GM21423 (cell line): Measurements from ENCODE around the gene TECR.
"Not testable (repeated sequence)": the region's sequence is repeated elsewhere in the genome, so short reads cannot be mapped to it uniquely, and the experiment has no call there.

Experiments used
- ATAC-seq: cut with Tn5 transposase; IDR thresholded peaks from one replicate; pipeline ENCODE4 v1.9.1; 2021; ENCODE audit warnings: mild to moderate bottlenecking, moderate library complexity; ENCODE audit not compliant: unreplicated experiment

Gene TECR

DNA sequence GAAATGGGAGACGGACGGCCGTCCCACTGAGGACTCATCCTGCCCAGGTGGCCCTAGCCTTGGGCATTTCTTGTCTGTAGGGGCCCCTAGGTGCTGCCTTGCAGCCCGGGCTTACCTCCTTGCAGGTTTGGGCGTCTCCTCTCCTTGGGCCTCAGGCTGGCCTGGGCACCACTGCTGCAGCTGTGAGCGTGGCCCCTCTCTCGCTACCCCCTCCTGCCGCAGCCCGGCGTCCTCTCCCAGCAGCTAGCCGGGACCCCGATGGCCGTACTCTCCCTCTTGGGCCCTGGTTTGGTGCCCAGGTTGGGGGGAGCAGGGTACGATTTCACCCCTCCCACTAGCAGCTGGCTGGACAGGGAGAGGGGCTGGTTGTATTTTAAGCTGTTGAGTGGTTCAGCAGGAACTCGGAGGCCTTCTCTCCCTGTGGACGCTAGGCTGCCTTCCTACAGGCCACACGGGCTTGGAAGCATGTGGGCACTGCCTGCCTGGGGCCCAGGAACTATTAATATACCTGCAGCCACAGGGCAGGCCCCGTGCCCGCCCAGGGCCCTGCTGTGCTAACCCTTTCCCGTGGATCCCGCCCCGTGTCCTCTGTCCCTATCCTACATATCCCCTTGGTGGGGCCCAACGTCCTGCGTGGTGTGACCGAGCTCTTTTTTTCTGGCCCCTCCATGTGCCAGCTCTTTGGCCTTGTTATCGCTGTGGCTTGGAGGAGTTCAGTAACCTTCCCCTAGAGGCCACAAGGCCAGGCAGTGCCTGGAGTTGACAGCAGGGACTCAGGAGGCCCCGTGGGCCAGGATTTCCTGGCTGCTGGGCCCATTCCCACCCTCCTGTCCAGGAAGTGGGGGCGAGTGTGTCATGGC, 30.8 kb downstream of the TECR start:
- ATAC-seq: no peak

DNA sequence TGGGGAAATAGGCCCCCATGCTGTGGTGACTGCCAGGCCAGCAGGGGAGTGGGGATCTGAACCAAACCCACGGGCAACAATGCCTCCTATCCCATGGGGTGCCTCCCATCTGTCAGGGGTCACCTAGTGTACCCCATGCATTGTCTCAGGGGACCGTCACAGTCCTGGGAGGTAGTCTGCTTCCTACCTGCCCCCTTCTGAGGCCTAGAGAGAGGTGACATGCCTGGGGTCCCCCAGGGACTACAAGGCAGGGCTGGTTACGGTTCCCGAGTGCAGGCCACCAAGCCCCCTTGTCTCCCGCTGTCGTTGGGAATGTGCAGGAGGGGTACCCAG, 31.3 kb downstream of the TECR start:
- ATAC-seq: no peak

DNA sequence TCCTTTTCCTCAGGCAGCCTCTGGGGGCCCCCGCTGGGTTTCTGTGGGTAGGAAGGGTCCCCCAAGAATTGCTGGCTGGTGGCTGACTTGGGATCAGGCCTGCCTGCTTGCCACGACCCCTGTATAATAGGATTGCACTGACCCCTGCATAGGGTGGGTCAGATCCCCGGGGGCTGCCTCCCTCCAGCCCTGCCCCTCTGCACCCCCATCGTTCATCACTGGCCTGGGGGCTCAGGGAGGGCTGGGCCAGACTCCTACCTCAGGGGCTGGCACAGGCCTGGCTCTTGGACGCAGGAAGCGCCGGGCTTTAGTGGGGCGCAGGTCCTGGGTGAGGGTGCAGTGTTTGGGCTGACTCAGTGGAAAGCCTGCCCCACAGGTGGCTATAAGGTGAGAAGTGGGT, 31.9 kb downstream of the TECR start:
- no peak for ATAC-seq

DNA sequence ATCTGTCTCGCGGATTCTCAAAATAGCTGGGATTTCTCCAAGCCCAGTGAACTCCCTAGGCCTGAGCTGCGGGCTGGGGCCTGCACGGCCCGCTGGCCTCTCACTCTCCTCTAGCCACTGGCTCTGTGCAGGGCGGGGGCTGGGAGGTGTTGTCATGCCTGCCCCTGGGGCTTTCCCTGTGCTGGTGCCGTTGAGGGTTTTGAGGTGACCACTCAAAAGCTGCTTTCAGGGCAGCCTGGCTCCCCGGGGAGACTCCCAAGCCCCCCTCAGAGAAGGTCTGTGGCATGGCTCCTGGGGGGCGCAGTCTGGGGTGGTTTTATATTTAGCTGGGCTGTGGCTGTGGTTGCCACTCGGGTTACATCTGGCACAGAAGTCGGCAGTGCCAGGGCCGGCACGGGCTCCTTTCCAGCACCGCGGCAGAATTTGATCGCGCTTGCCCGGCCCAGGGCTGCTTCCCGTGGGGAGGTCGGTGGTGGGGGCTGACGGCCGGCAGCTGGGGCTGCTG, 32.5 kb downstream of the TECR start:
- ATAC-seq: no peak

DNA sequence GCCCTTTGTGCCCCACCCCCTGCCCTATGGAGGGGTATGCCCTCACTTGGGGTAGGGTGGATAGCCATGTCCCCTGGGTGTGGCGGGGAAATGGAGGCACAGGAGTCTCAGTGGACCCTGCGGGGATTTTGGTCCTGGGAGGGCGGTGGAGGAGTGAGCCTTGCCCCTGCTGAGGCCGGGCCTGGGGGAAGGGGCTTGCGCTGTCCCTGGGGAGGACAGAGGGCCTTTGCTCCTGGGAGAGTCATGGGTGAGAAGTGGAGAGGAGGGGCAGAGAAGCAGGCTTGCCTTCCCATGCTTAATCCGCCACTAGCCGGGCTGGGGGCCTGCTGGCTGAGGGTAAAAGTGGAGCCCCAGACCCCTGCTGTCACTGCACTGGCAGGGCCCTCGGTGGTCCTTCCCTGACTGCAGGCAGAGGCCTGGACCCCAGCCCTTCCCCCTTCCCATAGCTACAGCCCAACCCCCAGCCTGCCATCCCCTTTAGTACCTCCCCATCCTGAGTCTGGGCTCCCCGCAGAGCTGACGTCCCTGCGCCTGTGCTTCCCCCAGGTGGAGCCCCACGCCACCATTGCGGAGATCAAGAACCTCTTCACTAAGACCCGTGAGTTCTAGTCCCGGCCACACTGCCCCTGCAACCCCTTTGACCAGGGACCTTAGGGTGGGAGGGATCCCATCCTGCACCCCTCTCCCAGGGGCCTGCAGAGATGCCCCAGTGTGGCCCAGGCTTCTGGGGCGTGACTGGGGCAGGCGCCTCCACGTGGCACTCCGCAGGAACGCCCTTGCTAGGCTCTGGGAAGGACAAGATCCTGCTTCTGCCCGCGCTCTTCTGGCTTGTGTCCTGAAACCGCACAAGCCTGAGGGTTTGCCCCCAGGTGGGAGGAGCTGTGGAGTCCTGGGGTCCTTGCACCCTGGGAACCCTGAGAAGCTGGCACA, 33.5 kb downstream of the TECR start:
- no peak for ATAC-seq

DNA sequence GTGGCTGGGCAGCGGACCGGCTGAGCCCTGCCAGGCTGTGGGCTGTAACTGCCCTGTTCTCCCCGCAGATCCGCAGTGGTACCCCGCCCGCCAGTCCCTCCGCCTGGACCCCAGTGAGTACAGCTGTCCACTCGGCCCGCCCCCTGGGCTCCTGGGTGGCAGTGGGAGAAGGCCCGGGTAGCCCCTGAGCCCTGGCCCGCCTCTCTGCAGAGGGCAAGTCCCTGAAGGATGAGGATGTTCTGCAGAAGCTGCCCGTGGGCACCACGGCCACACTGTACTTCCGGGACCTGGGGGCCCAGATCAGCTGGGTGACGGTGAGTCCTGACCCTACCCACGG, 34.2 kb downstream of the TECR start:
- no peak for ATAC-seq

DNA sequence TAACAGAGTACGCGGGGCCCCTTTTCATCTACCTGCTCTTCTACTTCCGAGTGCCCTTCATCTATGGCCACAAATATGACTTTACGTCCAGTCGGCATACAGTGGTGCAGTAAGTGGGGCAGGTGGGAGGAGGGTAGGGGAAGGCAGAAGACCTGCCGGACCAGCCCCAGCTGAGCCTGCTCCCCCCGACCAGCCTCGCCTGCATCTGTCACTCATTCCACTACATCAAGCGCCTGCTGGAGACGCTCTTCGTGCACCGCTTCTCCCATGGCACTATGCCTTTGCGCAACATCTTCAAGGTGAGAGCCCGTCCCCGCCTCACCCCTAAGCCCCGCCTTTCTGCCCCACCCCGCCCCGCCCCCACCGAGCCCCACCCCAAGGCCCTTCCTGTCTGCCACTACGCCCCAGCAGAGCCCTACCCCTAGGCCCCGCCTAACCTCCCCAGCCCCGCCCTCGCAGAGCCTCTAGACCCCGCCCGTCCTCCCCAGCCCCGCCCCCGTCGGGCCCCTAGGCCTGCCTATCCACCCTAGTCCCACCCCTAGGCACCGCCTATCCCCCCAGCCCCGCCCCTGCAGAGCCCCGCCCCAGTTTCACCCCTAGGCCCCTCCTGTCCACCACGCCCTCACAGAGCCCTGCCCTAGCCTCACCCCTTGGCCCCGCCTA, 34.7 kb downstream of the TECR start:
- no peak for ATAC-seq

DNA sequence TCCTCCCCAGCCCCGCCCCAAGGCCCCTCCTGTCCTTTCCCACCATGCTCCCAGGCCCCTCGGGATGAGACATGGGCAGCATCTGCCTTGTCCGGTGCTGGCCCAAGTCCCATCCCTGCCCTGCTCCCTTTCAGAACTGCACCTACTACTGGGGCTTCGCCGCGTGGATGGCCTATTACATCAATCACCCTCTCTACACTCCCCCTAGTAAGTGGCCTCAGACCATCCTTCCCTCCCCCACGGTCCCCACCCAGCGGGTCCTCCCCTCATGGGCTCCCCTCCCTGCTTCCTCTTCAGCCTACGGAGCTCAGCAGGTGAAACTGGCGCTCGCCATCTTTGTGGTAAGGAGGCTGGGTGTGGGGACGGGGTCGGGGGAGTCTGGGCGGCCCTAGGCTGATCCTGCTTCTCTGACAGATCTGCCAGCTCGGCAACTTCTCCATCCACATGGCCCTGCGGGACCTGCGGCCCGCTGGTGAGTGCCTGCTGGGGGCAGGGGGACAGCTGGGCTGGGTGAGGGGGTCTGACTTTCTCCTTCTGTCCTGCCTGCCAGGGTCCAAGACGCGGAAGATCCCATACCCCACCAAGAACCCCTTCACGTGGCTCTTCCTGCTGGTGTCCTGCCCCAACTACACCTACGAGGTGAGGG, 35.4 kb downstream of the TECR start:
- ATAC-seq: not testable (repeated sequence)

DNA sequence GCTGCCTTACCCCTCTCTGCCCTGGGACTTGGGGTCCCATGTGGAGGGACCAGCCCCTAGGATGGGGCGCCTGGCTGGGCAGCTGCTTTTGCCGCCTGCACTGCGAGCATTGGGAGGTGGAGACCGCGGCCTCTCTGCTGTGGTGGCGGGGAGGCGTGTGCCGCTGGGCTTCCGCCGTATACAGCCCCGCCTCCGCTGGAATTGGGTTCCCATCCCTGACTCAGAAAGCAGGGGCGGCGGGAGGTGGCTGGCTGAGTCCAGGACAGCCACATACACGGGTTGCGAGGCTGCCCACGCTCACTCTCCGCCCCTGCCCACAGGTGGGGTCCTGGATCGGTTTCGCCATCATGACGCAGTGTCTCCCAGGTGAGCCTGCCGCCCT, 35.9 kb downstream of the TECR start:
- no peak for ATAC-seq

DNA sequence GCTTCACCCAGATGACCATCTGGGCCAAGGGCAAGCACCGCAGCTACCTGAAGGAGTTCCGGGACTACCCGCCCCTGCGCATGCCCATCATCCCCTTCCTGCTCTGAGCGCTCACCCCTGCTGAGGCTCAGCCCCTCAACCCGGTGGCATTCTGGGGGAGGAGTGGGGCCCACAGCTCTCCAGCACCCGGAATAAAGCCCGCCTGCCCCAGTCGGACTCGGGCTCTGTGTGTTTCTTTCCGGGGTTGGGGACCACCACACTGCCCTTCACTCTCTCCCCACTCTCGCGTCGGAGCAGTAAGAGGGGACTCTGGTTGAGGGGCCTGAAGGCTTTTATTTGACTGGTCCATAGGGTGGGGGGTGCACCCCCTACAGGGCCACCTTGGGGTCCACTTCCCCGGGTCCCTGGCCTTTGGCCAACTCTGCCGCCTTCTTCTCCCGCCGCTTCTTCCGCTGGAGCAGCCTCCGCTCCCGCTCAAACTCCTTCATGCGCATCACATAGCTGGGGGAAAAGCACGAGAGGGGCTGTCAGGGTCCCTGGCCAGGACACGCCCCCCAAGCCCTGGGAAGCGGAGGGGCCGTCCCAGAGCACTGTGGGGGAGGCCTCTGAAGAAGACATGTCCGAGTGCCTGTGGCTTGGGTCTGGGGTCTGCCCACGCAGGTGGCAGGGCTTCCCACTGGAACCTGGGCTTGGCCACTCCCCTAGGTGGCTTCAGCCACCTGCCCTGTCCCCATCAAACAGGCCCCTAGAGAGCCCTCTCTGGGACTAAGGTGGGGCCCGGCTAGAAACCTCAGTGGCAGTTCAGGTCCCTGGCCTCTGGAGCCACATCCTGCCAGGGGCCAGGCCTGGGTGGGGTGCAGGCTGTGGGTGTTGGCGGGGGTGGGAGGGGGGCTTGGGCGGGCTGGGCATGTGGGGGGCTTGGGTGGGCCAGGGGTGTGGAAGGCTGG, 36.6 kb downstream of the TECR start:
- ATAC-seq: no peak

DNA sequence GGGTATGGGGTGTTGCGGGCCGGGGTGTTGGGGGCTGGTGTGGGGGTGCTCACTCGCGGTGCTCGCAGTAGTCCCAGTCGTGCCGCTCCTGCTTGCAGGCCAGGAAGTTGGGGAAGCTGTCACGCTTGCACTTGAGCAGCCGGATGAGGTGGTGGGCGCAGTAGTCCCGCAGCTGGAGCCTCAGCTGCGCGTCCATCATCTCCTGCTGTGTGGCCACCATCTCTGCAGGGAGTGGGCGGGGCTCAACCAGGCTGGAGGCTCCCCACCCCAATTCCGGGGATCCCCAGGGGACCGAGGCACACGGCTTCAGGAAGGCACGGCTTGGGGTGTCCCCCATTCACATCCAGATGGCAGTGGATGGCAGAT, 37.3 kb downstream of the TECR start:
- ATAC-seq: no peak

DNA sequence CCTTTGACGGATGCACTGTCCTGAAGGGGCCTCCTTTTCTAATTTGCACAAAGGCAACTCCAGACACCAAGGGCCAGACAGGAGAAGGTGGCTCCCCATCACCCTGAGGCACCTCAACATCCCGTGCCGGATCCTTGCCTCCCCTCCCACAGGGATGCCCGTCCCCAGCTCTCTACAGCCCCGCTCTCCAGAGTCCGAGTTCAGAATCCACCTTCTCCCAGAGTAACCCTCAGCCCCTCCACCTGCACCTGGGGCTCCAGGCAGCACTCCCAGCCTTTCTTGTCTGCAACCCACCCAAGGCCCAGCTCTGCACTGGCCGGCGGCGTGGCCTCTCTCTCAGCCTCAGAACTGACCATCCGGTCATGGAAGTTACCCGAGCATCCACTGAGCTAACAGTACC, 37.7 kb downstream of the TECR start:
- no peak for ATAC-seq

DNA sequence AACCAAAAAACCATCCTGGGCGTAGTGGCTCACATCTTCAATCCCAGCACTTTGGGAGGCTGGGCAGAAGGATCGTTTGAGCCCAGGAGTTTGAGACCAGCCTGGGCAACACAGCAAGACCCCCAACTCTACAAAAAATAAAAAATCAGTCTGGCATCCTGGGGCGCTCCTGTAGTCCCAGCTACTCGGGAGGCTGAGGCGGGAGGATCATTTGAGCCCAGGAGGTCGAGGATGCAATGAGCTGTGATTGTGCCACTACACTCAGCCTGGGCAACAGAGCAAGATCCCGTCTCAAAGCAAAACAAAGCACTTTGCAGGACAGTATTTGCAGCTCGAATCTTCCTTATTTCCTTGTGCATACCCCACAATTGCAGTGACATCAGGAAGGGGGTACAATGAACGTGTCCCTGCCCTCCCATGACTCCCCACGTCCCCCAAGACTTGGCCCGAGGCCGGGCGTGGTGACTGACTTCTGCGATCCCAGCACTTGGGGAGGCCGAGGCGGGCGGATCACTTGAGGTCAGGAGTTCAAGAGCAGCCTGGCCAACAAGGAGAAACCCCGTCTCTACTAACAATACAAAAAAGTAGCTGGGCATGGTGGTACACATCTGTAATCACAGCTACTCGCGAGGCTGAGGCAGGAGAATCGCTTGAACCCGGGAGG, 41.6 kb downstream of the TECR start:
- no peak for ATAC-seq

DNA sequence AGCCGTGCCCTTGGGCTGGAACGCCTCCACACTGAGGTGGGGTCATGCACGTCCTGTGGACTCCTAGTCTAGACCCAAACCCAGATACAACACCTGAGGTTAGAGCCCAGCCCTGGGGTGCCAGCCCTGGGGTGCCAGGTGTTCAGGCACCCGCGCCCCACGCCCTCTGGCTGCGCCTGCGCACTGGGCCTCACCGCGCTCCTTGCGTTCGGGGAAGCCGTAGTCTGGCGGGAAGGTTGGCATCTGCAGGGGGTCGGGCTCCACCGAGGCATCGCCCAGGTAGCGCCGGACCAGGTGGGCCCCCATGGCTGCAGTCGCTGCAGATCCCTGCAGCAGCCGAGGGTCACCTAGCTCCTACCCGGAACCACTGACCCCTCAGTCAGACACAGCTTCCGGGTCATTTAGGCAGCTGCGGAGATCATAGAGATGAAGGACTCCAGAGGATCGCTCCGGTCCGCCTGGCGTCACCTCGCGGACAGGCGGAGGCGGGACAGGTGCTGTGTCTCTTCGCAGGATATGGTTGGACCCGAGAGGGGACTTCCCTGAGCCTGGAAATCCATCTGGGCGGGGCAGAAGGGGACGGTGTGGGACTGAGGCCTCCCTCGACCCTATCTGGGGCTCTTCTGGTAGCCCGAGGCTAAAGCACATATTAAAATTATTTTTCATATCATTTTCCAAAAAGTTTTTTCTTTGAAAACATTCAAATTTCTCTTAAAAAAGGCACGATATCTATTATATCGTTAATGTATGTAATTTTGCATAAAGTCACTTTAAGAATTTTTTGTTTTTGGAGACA, 42.5 kb downstream of the TECR start, which contains the start of gene NDUFB7:
Gene NDUFB7, minus strand, starts transcription at position 372 of the 796 bp plus-strand sequence. Its CDS starts 66 bp downstream, at position 306.
- peak; percentile 77 for ATAC-seq

DNA sequence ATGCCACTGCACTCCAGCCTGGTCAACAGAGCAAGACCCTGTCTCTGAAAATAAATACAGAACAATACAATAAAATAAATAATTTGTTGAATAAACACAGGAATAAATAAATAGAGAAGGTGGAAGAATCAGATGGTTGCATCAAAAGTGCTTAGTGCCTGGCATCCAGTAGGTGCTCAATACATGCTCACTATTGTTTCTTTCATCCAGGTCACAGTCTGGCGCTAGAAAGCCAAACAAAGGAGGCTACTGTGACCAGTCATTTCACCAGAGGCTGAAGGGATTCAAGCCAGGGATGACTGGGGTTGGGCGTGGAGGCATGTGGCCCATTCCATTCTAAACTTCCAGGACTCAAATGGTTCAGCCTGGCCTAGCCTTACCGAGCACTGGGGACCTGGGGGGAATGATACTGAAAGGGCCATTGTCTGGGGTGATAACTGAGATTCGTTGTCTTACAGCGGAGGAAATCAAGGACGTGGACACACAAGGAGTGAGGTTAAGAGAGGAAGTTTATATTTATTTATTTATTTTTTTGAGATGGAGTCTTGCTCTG, 46.1 kb downstream of the TECR start:
- ATAC-seq: no peak

DNA sequence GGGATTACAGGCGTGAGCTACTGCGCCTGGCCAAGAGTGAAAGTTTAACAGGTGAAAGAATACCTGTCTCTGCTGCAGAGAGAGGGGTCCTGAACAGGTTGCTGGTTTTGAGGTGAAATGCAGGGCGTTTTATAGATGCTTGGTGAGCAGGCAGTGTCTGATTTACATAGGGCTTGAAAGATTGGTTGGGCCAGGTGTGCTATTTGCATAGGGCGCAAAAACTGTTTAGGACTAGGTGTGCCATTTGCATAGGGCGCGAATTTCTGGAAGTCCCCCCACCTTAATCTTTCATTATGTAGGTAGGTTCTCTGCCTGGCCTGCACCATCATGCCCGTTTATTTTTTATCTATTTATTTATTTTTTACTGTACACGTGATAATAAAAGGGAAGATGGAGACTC, 47.0 kb downstream of the TECR start:
- ATAC-seq: no peak

DNA sequence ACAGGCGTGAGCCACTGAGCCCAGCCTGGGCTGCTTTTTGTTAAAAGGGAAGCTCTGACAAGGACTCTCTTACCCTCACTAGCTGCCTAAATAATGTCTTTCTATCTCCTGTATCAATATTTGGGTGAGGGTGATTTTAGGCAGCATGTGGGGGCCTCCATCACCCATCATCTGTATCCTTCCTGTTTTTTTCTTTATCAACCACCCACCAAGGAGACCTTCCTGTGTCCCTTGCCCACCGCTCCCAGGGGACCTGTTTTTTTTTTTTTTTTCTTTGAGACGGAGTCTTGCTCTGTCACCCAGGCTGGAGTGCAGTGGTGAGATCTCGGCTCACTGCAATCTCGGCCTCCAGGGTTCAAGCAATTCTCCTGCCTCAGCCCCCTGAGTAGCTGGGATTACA, 47.9 kb downstream of the TECR start:
- ATAC-seq: no peak

DNA sequence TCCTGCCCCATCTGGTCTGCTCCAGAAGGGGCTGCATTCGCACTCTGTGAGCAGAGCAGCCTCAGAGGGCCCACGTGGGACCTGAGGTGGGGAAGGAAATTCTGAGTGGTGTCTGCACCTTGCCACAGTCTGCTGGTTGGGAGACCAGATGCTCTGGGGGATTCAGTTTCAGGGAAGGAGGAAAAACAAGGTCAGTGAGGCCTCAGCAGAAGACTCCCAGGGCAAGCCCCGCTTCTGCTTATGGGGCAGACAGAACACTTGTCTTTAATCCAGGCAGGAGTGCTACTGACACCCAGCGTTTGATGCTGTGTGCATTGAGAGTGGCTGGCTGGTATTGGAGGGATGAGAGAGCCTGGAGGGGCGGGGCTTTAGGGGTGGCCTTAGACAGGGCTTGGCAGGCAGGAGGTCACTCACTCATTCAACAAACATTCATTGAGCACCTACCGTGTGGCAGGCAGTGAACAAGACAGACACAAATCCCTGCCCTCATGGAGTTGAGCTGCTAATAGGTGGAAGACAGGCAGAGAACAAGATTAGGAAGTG, 48.6 kb downstream of the TECR start:
- ATAC-seq: peak; percentile 33
